GM12891 (cell line): ENCODE data around the gene NR5A1.

Experiments
- DNase-seq: peaks from one replicate; pipeline ENCODE4 v3.0.0; 2011; ENCODE audit warnings: low spot score; ENCODE audit not compliant: insufficient read length
- FAIRE-seq: peaks from 2 replicates; lab custom pipeline; 2011; peaks lifted over from hg19 to GRCh38; lab: Jason Lieb, UNC
- PAX5 ChIP-seq: IDR thresholded peaks from 2 replicates; pipeline ENCODE4 v1.6.1; 2011; ENCODE audit warnings: low read length, moderate library complexity, mild to moderate bottlenecking; ENCODE audit not compliant: insufficient read depth, severe bottlenecking
- POLR2A ChIP-seq: IDR thresholded peaks from 2 replicates; pipeline ENCODE4 v1.6.1; 2011; ENCODE audit warnings: low read depth, low read length, control low read depth
- POLR2AphosphoS5 ChIP-seq: IDR thresholded peaks from 2 replicates; pipeline ENCODE4 v1.6.1; 2011; ENCODE audit warnings: low read depth, low read length, control low read depth
- POU2F2 ChIP-seq: IDR thresholded peaks from 2 replicates; pipeline ENCODE4 v1.6.1; 2011; ENCODE audit warnings: low read depth, mild to moderate bottlenecking, control low read depth, low read length, moderate library complexity
- SPI1 ChIP-seq: IDR thresholded peaks from 2 replicates; pipeline ENCODE4 v1.6.1; 2011; ENCODE audit warnings: low read depth, low read length, control low read depth
- TAF1 ChIP-seq: IDR thresholded peaks from 2 replicates; pipeline ENCODE4 v1.6.1; 2011; ENCODE audit warnings: low read depth, low read length, control low read depth

NR5A1 gene

DNA sequence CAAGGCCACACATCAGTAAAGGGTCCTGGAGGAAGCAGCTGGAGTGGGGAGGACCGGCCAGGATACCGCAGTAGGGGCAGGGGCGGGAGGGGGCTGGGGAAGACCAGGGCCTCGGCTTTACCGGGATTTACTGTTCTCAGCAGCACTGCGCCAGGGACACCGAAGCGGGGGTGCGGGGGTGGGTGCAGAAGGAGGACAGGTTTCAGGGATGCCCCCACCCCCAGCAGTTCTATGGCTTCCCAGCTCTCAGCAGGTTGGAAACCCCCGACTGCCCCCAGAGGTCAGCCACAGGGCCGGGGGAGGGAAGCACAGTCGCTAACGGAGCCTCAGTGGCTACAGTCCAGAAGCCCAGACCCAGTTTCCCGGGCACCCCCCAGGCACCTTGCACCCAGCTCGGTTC is 21.3 kb downstream of the NR5A1 start:
- FAIRE-seq (no peak), DNase-seq (no peak)
- TF ChIP-seq POU2F2 (no peak), TAF1 (no peak), SPI1 (no peak), POLR2AphosphoS5 (no peak), PAX5 (no peak), POLR2A (no peak)

DNA sequence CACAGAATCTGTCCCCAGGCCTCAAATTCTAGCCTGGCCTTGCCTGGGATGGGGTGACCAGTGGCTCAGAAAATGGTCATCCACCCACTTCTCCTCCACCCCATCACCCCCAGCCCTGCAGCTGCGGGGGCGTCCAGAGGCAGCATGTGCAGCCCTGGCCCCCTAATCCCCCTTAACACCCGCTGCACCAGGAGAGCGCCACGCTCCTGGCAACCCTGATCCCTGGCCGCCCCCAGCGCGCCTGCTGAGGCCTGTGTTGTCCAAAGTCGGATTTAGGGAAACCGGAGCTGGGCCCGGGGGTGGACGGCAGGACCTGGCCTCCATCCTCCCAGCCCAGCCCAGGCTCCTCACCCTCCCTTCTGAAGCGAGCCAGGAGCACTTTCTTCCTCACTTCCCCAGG is 22.0 kb downstream of the NR5A1 start:
- FAIRE-seq: no peak
- no peak for TF ChIP-seq SPI1
- no peak for TF ChIP-seq POLR2AphosphoS5
- no peak for TF ChIP-seq PAX5
- no peak for TF ChIP-seq POU2F2
- no peak for TF ChIP-seq POLR2A
- TF ChIP-seq TAF1: no peak
- no peak for DNase-seq

DNA sequence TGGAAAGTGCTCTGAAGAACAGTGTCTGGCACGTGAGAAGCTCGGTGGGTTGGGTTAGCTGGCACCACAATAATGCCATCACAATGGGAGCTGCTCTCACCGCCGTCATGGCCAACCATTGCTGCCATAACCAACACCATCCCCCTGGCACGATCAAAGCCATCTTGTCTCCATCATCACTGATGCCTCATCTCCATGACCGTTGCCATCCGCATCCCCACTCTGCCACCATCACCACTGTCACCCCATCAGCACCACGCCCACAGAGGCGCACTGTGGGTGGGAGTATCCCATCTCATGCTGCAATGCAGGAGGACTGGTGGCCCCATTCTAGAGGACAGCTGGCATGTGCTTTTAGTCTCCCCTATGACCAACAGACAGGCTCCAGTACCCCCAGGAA is 23.7 kb downstream of the NR5A1 start:
- FAIRE-seq: no peak
- DNase-seq: no peak
- TF ChIP-seq POLR2AphosphoS5: no peak
- TF ChIP-seq POLR2A: no peak
- TF ChIP-seq POU2F2: no peak
- no peak for TF ChIP-seq SPI1
- no peak for TF ChIP-seq PAX5
- TF ChIP-seq TAF1: no peak

- TF ChIP-seq POLR2A: no peak
- TF ChIP-seq PAX5: no peak
- TF ChIP-seq POLR2AphosphoS5: no peak
- TF ChIP-seq SPI1: no peak
- TF ChIP-seq POU2F2: no peak
- TF ChIP-seq TAF1: no peak
- DNase-seq (no peak), FAIRE-seq (no peak)
Measured at GRCh38 chr9:124482431-124483031, 24.7 kb downstream of the NR5A1 start.

GRCh38 chr9:124481115-124481514 is 26.1 kb downstream of the NR5A1 start:
- no peak for FAIRE-seq
- TF ChIP-seq POLR2AphosphoS5: no peak
- no peak for DNase-seq

DNA sequence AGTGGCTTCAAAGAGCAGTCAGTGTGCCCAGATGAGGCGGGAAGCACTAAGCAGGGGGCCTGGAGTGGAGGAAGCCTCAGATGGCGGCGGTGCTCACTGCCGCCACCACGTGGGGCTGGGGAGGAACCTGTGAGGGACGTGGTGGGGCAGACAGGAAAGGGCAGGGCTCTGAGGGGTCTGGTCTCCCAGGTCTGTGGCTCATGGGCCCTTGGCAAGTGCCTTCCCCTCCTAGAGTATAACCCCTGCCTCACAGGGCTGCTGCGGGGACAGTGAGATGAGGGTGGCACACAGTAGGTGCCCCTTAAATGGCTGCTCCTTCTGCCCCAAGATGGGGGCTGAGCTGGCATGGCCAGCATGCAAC is 26.6 kb downstream of the NR5A1 start:
- TF ChIP-seq POLR2AphosphoS5 (no peak), SPI1 (no peak), PAX5 (no peak), POU2F2 (no peak), POLR2A (no peak), TAF1 (no peak)
- peak; percentile 93 for DNase-seq

GRCh38 chr9:124479947-124480620 is 27.1 kb downstream of the NR5A1 start:
- peak; percentile 55 for FAIRE-seq
- TF ChIP-seq POU2F2 (no peak), POLR2AphosphoS5 (no peak), SPI1 (no peak), PAX5 (no peak), TAF1 (no peak), POLR2A (no peak)
- no peak for DNase-seq

More for the DNA sequence above, 26.6 kb downstream of the NR5A1 start:
- peak; percentile 92 for FAIRE-seq

DNA sequence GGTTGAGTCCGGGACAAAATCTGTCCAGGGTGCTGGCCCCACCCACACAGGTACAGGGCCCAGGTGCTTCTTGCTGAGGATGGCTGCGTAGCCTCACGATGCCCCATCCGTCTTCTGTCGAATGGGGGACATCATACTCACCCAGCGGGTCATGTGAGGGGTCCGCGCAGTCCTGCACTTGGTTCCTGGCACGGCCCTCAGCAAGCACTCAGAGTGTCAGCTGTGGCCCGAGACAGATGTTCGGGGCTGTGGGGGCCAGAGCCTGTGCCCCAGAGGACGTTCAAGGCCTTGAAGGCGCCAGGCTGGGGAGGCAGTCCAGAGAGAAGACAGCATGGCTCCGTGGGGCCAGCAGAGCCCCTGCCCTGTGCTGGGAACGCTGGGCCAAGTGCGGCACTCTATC is 27.8 kb downstream of the NR5A1 start:
- FAIRE-seq: no peak
- no peak for DNase-seq
- no peak for TF ChIP-seq PAX5
- no peak for TF ChIP-seq TAF1
- no peak for TF ChIP-seq SPI1
- no peak for TF ChIP-seq POLR2AphosphoS5
- no peak for TF ChIP-seq POU2F2
- TF ChIP-seq POLR2A: no peak

DNA sequence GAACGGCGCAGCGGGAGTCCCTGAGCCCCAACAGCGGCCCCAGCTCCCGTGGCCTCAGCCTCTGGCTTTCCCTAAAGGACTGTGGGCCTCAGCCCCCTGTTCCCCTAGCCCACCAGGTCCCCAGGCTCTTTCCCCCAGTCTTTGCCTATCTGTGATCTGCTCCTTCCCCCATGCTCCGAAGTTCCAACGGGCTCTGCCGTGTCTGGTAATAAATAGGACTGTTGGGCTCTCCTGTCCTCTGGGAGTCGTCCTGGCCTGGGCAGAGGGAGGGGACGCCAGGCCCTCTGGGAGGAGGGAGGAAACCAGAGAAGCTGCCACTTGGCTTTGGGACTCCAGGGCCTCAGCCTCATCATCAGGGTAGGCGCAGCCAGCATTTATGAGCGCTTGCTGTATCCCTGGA is 28.8 kb downstream of the NR5A1 start:
- FAIRE-seq (no peak), DNase-seq (no peak)
- TF ChIP-seq SPI1 (no peak), POLR2A (no peak), TAF1 (no peak), PAX5 (no peak), POU2F2 (no peak), POLR2AphosphoS5 (no peak)
